SK-N-SH (cell line): ENCODE data around the gene MATN4. TPM values are rescaled to one million over a fixed set of nuclear protein-coding genes. Genes with fewer than 3 reads are reported as not detected.

Experiments
- CTCF ChIA-PET: fragments of 300-600, 350-600 bp; formaldehyde crosslinking; extraction: SDS; loops from one replicate; lab custom pipeline; 2021; lab: Yijun Ruan, JAX
- POLR2A ChIA-PET: fragments of 350-600 bp; sonication (Branson Sonifier 250); formaldehyde crosslinking; extraction: SDS; loops from one replicate; lab custom pipeline; 2020; ENCODE audit warnings: antibody characterized with exemption, inconsistent platforms; lab: Yijun Ruan, JAX
- DNase-seq: peaks from one replicate; pipeline ENCODE4 v3.0.0; 2012
- H2AFZ ChIP-seq: fragments of 200-600 bp; sonication (generic); 2 replicates; pipeline ENCODE4 v1.8.1; 2016; ENCODE audit warnings: antibody characterized with exemption, mild to moderate bottlenecking, low read depth
- H3F3A ChIP-seq: fragments of 200-600 bp; sonication (generic); replicated peaks from 2 replicates; pipeline ENCODE3; 2016; ENCODE audit warnings: antibody characterized with exemption, mild to moderate bottlenecking; ENCODE audit not compliant: insufficient read depth
- H3K27ac ChIP-seq, 2 experiments: fragments of 200-500 bp in 1 of 2; fragments of 200-600 bp in 1 of 2; sonication (Bioruptor generic) in 1 of 2; sonication (generic), shearing (Covaris generic) in 1 of 2; 2 replicates each; pipeline versions ENCODE4 v1.5.1 to v1.6.1; 2014 to 2016; ENCODE audit warnings: low read depth in 2 of 2, inconsistent platforms in 1 of 2, low read length in 1 of 2, mild to moderate bottlenecking in 1 of 2, mixed read lengths in 1 of 2
- H3K27me3 ChIP-seq: fragments of 200-600 bp; sonication (generic), shearing (Covaris generic); 2 replicates; pipeline ENCODE4 v1.6.1; 2016; ENCODE audit warnings: mixed run types; ENCODE audit not compliant: insufficient read depth
- H3K36me3 ChIP-seq, 2 experiments: fragments of 200-500 bp in 1 of 2; fragments of 200-600 bp in 1 of 2; sonication (Bioruptor generic) in 1 of 2; sonication (generic) in 1 of 2; replicated peaks in 1 of 2; 2 replicates each; pipeline versions ENCODE3 to v1.5.1; 2014 to 2016; ENCODE audit warnings: low read length in 1 of 2, mild to moderate bottlenecking in 1 of 2; ENCODE audit not compliant: insufficient read depth in 2 of 2, control insufficient read depth in 1 of 2
- H3K4me1 ChIP-seq, 2 experiments: fragments of 200-500 bp in 1 of 2; fragments of 200-600 bp in 1 of 2; sonication (Bioruptor generic) in 1 of 2; sonication (generic), shearing (Covaris generic) in 1 of 2; 2 replicates each; pipeline versions ENCODE4 v1.5.1 to v1.6.1; 2014 to 2016; ENCODE audit warnings: low read depth in 1 of 2, low read length in 1 of 2, mixed run types in 1 of 2; ENCODE audit not compliant: insufficient read depth in 2 of 2, control insufficient read depth in 1 of 2
- H3K4me2 ChIP-seq: fragments of 200-600 bp; sonication (generic), shearing (Covaris generic); 2 replicates; pipeline ENCODE4 v1.6.1; 2017; ENCODE audit warnings: mixed run types
- H3K4me3 ChIP-seq, 2 experiments: fragments of 200-500 bp in 1 of 2; fragments of 200-600 bp in 1 of 2; sonication (Bioruptor generic) in 1 of 2; sonication (generic), shearing (Covaris generic) in 1 of 2; 2 replicates each; pipeline versions ENCODE4 v1.5.1 to v1.8.1; 2014 to 2016; ENCODE audit warnings: low read depth in 2 of 2, inconsistent platforms in 1 of 2, low read length in 1 of 2, mild to moderate bottlenecking in 1 of 2, mixed read lengths in 1 of 2, moderate library complexity in 1 of 2
- H3K79me2 ChIP-seq: fragments of 200-600 bp; sonication (generic); 2 replicates; pipeline ENCODE4 v1.8.1; 2017; ENCODE audit warnings: mild to moderate bottlenecking; ENCODE audit not compliant: insufficient read depth
- H3K9ac ChIP-seq: fragments of 200-600 bp; sonication (generic); 2 replicates; pipeline ENCODE4 v1.6.1; 2017; ENCODE audit warnings: mixed run types
- H3K9me2 ChIP-seq: fragments of 200-600 bp; sonication (generic); 2 replicates; pipeline ENCODE4 v1.6.1; 2017; ENCODE audit warnings: mixed run types
- H3K9me3 ChIP-seq: fragments of 200-600 bp; sonication (generic); 2 replicates; pipeline ENCODE4 v1.6.1; 2017; ENCODE audit warnings: mixed run types, mild to moderate bottlenecking, moderate library complexity
- H4K20me1 ChIP-seq: fragments of 200-600 bp; sonication (generic); 2 replicates; pipeline ENCODE4 v1.6.1; 2017; ENCODE audit warnings: mild to moderate bottlenecking, mixed run types; ENCODE audit not compliant: insufficient read depth
- NRF1 ChIP-seq: IDR thresholded peaks from 2 replicates; pipeline ENCODE4 v1.6.1; 2012; ENCODE audit warnings: low read depth, mild to moderate bottlenecking, low read length
- RCOR1 ChIP-seq: fragments of 150-350 bp; IDR thresholded peaks from 2 replicates; pipeline ENCODE4 v1.6.1; 2017; ENCODE audit warnings: antibody characterized with exemption, low read length
- SMC3 ChIP-seq: IDR thresholded peaks from 2 replicates; pipeline ENCODE4 v1.6.1; 2012; ENCODE audit warnings: low read depth, low read length, improper control_type of control experiment
- polyA plus RNA-seq, 3 experiments: library from polyadenylated mRNA; depleted of rRNA; stranded (reverse); fragments of >200 nt; gene quantifications; 2 replicates each; pipeline ENCODE4 v1.2.3, GENCODE V29; 2012
- TF ChIP-seq, protein P1 (sequence below): IDR thresholded peaks from 2 replicates; pipeline ENCODE4 v1.6.1; 2012; ENCODE audit warnings: mild to moderate bottlenecking, low read depth, low read length, moderate library complexity
- TF ChIP-seq, protein P2 (sequence below): IDR thresholded peaks from 2 replicates; pipeline ENCODE4 v1.4.0; 2012; ENCODE audit warnings: low read depth, borderline replicate concordance

The MATN4 gene
- polyA plus RNA-seq, 1 of the 3 experiments (the other 2 are of a cell fraction) = 0.16 TPM

- TF ChIP-seq, protein P1, sequence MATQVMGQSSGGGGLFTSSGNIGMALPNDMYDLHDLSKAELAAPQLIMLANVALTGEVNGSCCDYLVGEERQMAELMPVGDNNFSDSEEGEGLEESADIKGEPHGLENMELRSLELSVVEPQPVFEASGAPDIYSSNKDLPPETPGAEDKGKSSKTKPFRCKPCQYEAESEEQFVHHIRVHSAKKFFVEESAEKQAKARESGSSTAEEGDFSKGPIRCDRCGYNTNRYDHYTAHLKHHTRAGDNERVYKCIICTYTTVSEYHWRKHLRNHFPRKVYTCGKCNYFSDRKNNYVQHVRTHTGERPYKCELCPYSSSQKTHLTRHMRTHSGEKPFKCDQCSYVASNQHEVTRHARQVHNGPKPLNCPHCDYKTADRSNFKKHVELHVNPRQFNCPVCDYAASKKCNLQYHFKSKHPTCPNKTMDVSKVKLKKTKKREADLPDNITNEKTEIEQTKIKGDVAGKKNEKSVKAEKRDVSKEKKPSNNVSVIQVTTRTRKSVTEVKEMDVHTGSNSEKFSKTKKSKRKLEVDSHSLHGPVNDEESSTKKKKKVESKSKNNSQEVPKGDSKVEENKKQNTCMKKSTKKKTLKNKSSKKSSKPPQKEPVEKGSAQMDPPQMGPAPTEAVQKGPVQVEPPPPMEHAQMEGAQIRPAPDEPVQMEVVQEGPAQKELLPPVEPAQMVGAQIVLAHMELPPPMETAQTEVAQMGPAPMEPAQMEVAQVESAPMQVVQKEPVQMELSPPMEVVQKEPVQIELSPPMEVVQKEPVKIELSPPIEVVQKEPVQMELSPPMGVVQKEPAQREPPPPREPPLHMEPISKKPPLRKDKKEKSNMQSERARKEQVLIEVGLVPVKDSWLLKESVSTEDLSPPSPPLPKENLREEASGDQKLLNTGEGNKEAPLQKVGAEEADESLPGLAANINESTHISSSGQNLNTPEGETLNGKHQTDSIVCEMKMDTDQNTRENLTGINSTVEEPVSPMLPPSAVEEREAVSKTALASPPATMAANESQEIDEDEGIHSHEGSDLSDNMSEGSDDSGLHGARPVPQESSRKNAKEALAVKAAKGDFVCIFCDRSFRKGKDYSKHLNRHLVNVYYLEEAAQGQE = no peak
- TF ChIP-seq, protein P2, sequence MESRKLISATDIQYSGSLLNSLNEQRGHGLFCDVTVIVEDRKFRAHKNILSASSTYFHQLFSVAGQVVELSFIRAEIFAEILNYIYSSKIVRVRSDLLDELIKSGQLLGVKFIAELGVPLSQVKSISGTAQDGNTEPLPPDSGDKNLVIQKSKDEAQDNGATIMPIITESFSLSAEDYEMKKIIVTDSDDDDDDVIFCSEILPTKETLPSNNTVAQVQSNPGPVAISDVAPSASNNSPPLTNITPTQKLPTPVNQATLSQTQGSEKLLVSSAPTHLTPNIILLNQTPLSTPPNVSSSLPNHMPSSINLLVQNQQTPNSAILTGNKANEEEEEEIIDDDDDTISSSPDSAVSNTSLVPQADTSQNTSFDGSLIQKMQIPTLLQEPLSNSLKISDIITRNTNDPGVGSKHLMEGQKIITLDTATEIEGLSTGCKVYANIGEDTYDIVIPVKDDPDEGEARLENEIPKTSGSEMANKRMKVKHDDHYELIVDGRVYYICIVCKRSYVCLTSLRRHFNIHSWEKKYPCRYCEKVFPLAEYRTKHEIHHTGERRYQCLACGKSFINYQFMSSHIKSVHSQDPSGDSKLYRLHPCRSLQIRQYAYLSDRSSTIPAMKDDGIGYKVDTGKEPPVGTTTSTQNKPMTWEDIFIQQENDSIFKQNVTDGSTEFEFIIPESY = no peak
- no peak for TF ChIP-seq SMC3
- TF ChIP-seq, all 33 proteins: peak for 0
Measured at GRCh38 chr20:45325371-45325770, 17.3 kb upstream of the MATN4 start (continued).

DNA sequence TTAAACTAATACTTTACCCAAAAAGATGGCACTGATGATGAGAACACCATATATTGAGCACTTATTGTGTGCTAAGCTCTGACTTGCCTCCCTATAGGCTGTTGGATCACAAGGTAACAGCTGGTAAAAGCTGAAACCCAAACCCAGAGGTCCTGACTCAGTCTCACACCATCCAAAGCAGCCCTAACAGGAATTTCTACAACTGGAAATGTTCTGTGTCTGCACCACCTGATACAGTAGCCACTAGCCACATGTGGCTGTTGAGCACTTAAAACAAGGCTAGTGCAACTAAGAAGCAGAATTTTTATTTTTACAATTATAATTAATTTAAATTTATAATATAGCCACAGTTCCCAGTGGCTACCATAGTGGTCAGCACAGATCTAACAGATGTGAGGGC is 15.6 kb upstream of the MATN4 start:
- no peaks in the 10 kb centered on the region for H3K27me3 ChIP-seq
- TF ChIP-seq, protein P1 = no peak
- TF ChIP-seq NRF1 (no peak), RCOR1 (no peak)
- peaks cover 0 to 8% of the 10 kb centered on the region in 2 experiments; a peak in 1 of 4 replicates for H3K4me1 ChIP-seq
- no peaks in the 10 kb centered on the region for H3K79me2 ChIP-seq
- H3K9me3 ChIP-seq = no peaks in the 10 kb centered on the region
- ChIA-PET POLR2A (no interaction called here), CTCF (interaction anchor here (1.3 to 9.8 kb wide), 6 partner anchors 16 to 128 kb away, joined by 3 to 122 read pairs (median 30); partner anchors contain the start of gene SYS1)
- peaks cover 7 to 22% of the 10 kb centered on the region in 2 experiments for H3K36me3 ChIP-seq
- H3K4me3 ChIP-seq = no peak overlapping the region
- DNase-seq = no peak
- H3K27ac ChIP-seq = no peak overlapping the region
- no peak overlapping the region for H3K4me2 ChIP-seq
- no peak overlapping the region for H2AFZ ChIP-seq
- no peak overlapping the region for H3K9ac ChIP-seq
- H4K20me1 ChIP-seq = no peaks in the 10 kb centered on the region
- H3K9me2 ChIP-seq = no peaks in the 10 kb centered on the region
- H3F3A ChIP-seq = peaks cover 4% of the 10 kb centered on the region
